ENCODE results near the gene MORN1. TPM values are rescaled to one million over a fixed set of nuclear protein-coding genes. Genes with fewer than 3 reads are reported as not detected.

MORN1 gene
- total RNA-seq, 4 donors from 2014 or later = 5.7 to 13.4 (median 8.5) TPM

- Histone ChIP-seq H3K27ac (no peak overlapping the region), H3K4me1 (no peaks in the 10 kb centered on the region), H3K9me3 (no peaks in the 10 kb centered on the region), H3K27me3 (no peaks in the 10 kb centered on the region), H3K36me3 (peaks cover 2% of the 10 kb centered on the region), H3K4me3 (no peak overlapping the region)
- no peak for TF ChIP-seq EP300 (IDR thresholded peaks at IDR 0.05)
- TF ChIP-seq POLR2AphosphoS5 (IDR thresholded peaks at IDR 0.05) = no peak
- TF ChIP-seq POLR2A (IDR thresholded peaks at IDR 0.05) = no peak
- no peak for TF ChIP-seq CTCF (IDR thresholded peaks at IDR 0.05)
- no CpG with 5 or more reads among the region's 20 CpGs for WGBS
- DNase-seq (ENCODE audit: low spot score in 2 of 2) = peak in 1 of 2 donors; percentile 56
Measured at GRCh38 chr1:2373551-2374251, 17.7 kb downstream of the MORN1 start.

GRCh38 chr1:2372551-2373490, 18.5 kb downstream of the MORN1 start:
- H3K9me3 ChIP-seq = no peaks in the 10 kb centered on the region
- DNase-seq (ENCODE audit: low spot score in 2 of 2) = no peak
- no peak overlapping the region for H3K27ac ChIP-seq
- H3K27me3 ChIP-seq = no peaks in the 10 kb centered on the region
- no peaks in the 10 kb centered on the region for H3K4me1 ChIP-seq
- WGBS = 97% methylated on average over 12 of the region's 36 CpGs
- H3K4me3 ChIP-seq = no peak overlapping the region
- H3K36me3 ChIP-seq = peaks cover 2% of the 10 kb centered on the region
- TF ChIP-seq POLR2A (IDR thresholded peaks at IDR 0.05) = no peak
- no peak for TF ChIP-seq EP300 (IDR thresholded peaks at IDR 0.05)
- no peak for TF ChIP-seq POLR2AphosphoS5 (IDR thresholded peaks at IDR 0.05)
- TF ChIP-seq CTCF (IDR thresholded peaks at IDR 0.05) = no peak

GRCh38 chr1:2368053-2368744, 23.2 kb downstream of the MORN1 start:
- Histone ChIP-seq H3K4me1 (no peaks in the 10 kb centered on the region), H3K4me3 (no peak overlapping the region), H3K27ac (no peak overlapping the region), H3K9me3 (no peaks in the 10 kb centered on the region), H3K27me3 (no peaks in the 10 kb centered on the region), H3K36me3 (peaks cover 2% of the 10 kb centered on the region)
- 94% methylated on average over 8 of the region's 8 CpGs for WGBS
- no peak for TF ChIP-seq POLR2A (IDR thresholded peaks at IDR 0.05)
- TF ChIP-seq CTCF (IDR thresholded peaks at IDR 0.05) = no peak
- TF ChIP-seq POLR2AphosphoS5 (IDR thresholded peaks at IDR 0.05) = no peak
- TF ChIP-seq EP300 (IDR thresholded peaks at IDR 0.05) = no peak
- DNase-seq (ENCODE audit: low spot score in 2 of 2) = no peak

GRCh38 chr1:2363847-2364513, 27.4 kb downstream of the MORN1 start:
- Histone ChIP-seq H3K27me3 (no peaks in the 10 kb centered on the region), H3K4me3 (no peak overlapping the region), H3K27ac (no peak overlapping the region), H3K9me3 (no peaks in the 10 kb centered on the region), H3K36me3 (no peaks in the 10 kb centered on the region), H3K4me1 (no peaks in the 10 kb centered on the region)
- WGBS = 96% methylated on average over 2 of the region's 2 CpGs
- DNase-seq (ENCODE audit: low spot score in 2 of 2) = no peak
- no peak for TF ChIP-seq CTCF (IDR thresholded peaks at IDR 0.05)
- no peak for TF ChIP-seq POLR2AphosphoS5 (IDR thresholded peaks at IDR 0.05)
- no peak for TF ChIP-seq EP300 (IDR thresholded peaks at IDR 0.05)
- no peak for TF ChIP-seq POLR2A (IDR thresholded peaks at IDR 0.05)
